PC-9 (cell line): ENCODE measurements around the gene DDX42. TPM values are rescaled to one million over a fixed set of nuclear protein-coding genes. Genes with fewer than 3 reads are reported as not detected.

Experiments
- BruUV-seq: library from RNA; stranded (reverse); fragments of 400-500 nt; replicated peaks from 2 replicates; lab custom pipeline; 2021; lab: Mats Ljungman, UMichigan
- CTCF ChIA-PET: fragments of 300-600 bp; sonication (Branson Sonifier 250); formaldehyde crosslinking; loops from one replicate; lab custom pipeline; 2022; ENCODE audit warnings: antibody characterized with exemption; lab: Charles Lee
- POLR2A ChIA-PET: fragments of 300-600 bp; sonication (Branson Sonifier 250); formaldehyde crosslinking; loops from one replicate; lab custom pipeline; 2022; ENCODE audit warnings: antibody characterized with exemption; ENCODE audit not compliant: unreplicated experiment; lab: Charles Lee
- DNase-seq, 2 experiments: peaks; one replicate each; pipeline versions ENCODE4 v3.0.0 to v3.0.0-alpha.2; 2015 to 2022; ENCODE audit warnings: mixed read lengths in 1 of 2
- H2AFZ ChIP-seq: fragments of 200-600 bp; sonication (generic); 2 replicates; pipeline ENCODE4 v1.8.1; 2017; ENCODE audit warnings: antibody characterized with exemption
- H3F3A ChIP-seq: fragments of 200-600 bp; sonication (generic); 2 replicates; pipeline ENCODE4 v1.8.1; 2017; ENCODE audit warnings: antibody characterized with exemption, mild to moderate bottlenecking, low read depth; ENCODE audit not compliant: insufficient read depth
- H3K27ac ChIP-seq: fragments of 200-600 bp; sonication (generic); 2 replicates; pipeline ENCODE4 v1.6.1; 2016; ENCODE audit warnings: mixed run types
- H3K27me3 ChIP-seq: fragments of 200-600 bp; sonication (generic); 2 replicates; pipeline ENCODE4 v1.6.1; 2016; ENCODE audit warnings: low read depth, mixed run types; ENCODE audit not compliant: insufficient read depth
- H3K36me3 ChIP-seq: fragments of 200-600 bp; sonication (generic); 2 replicates; pipeline ENCODE4 v1.6.1; 2016; ENCODE audit warnings: low read depth, mixed run types
- H3K4me1 ChIP-seq: fragments of 200-600 bp; sonication (generic); replicated peaks from 2 replicates; pipeline ENCODE4 v1.6.1; 2016; ENCODE audit warnings: mixed run types; ENCODE audit not compliant: insufficient read depth
- H3K4me2 ChIP-seq: fragments of 200-600 bp; sonication (generic); 2 replicates; pipeline ENCODE4 v1.6.1; 2017; ENCODE audit warnings: mixed run types
- H3K4me3 ChIP-seq: fragments of 200-600 bp; sonication (generic); 2 replicates; pipeline ENCODE4 v1.6.1; 2016; ENCODE audit warnings: mixed run types
- H3K79me2 ChIP-seq: fragments of 200-600 bp; sonication (generic); 2 replicates; pipeline ENCODE4 v1.6.1; 2017; ENCODE audit warnings: low read depth, mixed run types
- H3K9me2 ChIP-seq: fragments of 200-600 bp; sonication (generic); 2 replicates; pipeline ENCODE4 v1.8.1; 2017; ENCODE audit warnings: mild to moderate bottlenecking; ENCODE audit not compliant: insufficient read depth
- H3K9me3 ChIP-seq: fragments of 200-600 bp; sonication (generic); 2 replicates; pipeline ENCODE4 v1.8.1; 2016; ENCODE audit warnings: low read depth; ENCODE audit not compliant: insufficient read depth
- H4K20me1 ChIP-seq: fragments of 200-600 bp; sonication (generic); 2 replicates; pipeline ENCODE4 v1.8.1; 2017; ENCODE audit not compliant: insufficient read depth
- EZH2 ChIP-seq: fragments of 200-600 bp; sonication (generic); IDR thresholded peaks from 2 replicates; pipeline ENCODE4 v1.8.0; 2017; ENCODE audit warnings: antibody characterized with exemption, low read depth
- intact Hi-C: fragments of 100-400 bp; cut with micrococcal nuclease; formaldehyde crosslinking; loops from one replicate; pipeline ENCODE4 v1.10.0; 2022; ENCODE audit not compliant: unreplicated experiment
- total RNA-seq: library from RNA; stranded (reverse); gene quantifications from 2 replicates; pipeline ENCODE4 v1.2.3, GENCODE V29; 2021
- TF ChIP-seq, protein P1 (sequence below): fragments of 200-600 bp; sonication (generic); conservative IDR thresholded peaks from 2 replicates; pipeline ENCODE4 v1.6.1; 2017; ENCODE audit warnings: mixed run types, antibody characterized with exemption, mild to moderate bottlenecking, moderate library complexity

DDX42 gene
- total RNA-seq, 1 experiment from 2014 or later = 107 TPM

GRCh38 chr17:63833741-63834373, 59.9 kb downstream of the DDX42 start:
- Histone ChIP-seq H3K4me2 (no peak overlapping the region), H3K4me1 (peaks cover 15% of the 10 kb centered on the region), H2AFZ (no peak overlapping the region), H3K36me3 (peaks cover 26% of the 10 kb centered on the region), H3K27ac (no peak overlapping the region), H3K4me3 (no peak overlapping the region), H4K20me1 (peaks cover 12% of the 10 kb centered on the region), H3K79me2 (peaks cover 41% of the 10 kb centered on the region), H3F3A (peaks cover 33% of the 10 kb centered on the region), H3K27me3 (no peaks in the 10 kb centered on the region), H3K9me3 (no peaks in the 10 kb centered on the region), H3K9me2 (no peaks in the 10 kb centered on the region)
- CTCF ChIA-PET = no interaction called here
- no TSS peak for BruUV-seq
- intact Hi-C loops = no loop called here
- TF ChIP-seq, protein P1, sequence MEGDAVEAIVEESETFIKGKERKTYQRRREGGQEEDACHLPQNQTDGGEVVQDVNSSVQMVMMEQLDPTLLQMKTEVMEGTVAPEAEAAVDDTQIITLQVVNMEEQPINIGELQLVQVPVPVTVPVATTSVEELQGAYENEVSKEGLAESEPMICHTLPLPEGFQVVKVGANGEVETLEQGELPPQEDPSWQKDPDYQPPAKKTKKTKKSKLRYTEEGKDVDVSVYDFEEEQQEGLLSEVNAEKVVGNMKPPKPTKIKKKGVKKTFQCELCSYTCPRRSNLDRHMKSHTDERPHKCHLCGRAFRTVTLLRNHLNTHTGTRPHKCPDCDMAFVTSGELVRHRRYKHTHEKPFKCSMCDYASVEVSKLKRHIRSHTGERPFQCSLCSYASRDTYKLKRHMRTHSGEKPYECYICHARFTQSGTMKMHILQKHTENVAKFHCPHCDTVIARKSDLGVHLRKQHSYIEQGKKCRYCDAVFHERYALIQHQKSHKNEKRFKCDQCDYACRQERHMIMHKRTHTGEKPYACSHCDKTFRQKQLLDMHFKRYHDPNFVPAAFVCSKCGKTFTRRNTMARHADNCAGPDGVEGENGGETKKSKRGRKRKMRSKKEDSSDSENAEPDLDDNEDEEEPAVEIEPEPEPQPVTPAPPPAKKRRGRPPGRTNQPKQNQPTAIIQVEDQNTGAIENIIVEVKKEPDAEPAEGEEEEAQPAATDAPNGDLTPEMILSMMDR = no peak
- no peak for TF ChIP-seq EZH2
- POLR2A ChIA-PET = interaction anchor here (0.7 kb wide), 1 partner anchor 55 kb away, joined by 3 read pairs; no protein-coding TSS in a partner anchor
- DNase-seq = no peak

- intact Hi-C loops = no loop called here
- TF ChIP-seq, protein P1 = peak; percentile 58; the same call in 1 of the 2 replicates
- TF ChIP-seq EZH2 = no peak
- Histone ChIP-seq H3K79me2 (peaks cover 40% of the 10 kb centered on the region), H3K9me2 (no peaks in the 10 kb centered on the region), H2AFZ (no peak overlapping the region), H3K27me3 (no peaks in the 10 kb centered on the region), H3K4me1 (peaks cover 20% of the 10 kb centered on the region), H3K4me3 (no peak overlapping the region), H3K4me2 (no peak overlapping the region), H3F3A (peaks cover 40% of the 10 kb centered on the region), H3K9me3 (no peaks in the 10 kb centered on the region), H3K27ac (no peak overlapping the region), H4K20me1 (peaks cover 12% of the 10 kb centered on the region), H3K36me3 (peaks cover 19% of the 10 kb centered on the region; the same call in 1 of the 2 replicates)
- peak; percentile 40 to 63 for DNase-seq
- CTCF ChIA-PET = no interaction called here
- BruUV-seq = no TSS peak
- POLR2A ChIA-PET = interaction anchor here (0.7 kb wide), 1 partner anchor 56 kb away, joined by 3 read pairs; no protein-coding TSS in a partner anchor
These were observed 60.6 kb downstream of the DDX42 start for GRCh38 chr17:63834431-63835166.

GRCh38 chr17:63835167-63835720, 61.3 kb downstream of the DDX42 start:
- peaks cover 47% of the 10 kb centered on the region for H3F3A ChIP-seq
- H3K4me1 ChIP-seq = peaks cover 26% of the 10 kb centered on the region
- DNase-seq = no peak
- BruUV-seq = no TSS peak
- H3K4me3 ChIP-seq = no peak overlapping the region
- ChIA-PET POLR2A (no interaction called here), CTCF (no interaction called here)
- intact Hi-C loops = no loop called here
- H3K27ac ChIP-seq = no peak overlapping the region
- no peak for TF ChIP-seq EZH2
- TF ChIP-seq, protein P1 = peak; percentile 24; the same call in 1 of the 2 replicates
- peaks cover 12% of the 10 kb centered on the region for H4K20me1 ChIP-seq
- peaks cover 40% of the 10 kb centered on the region for H3K79me2 ChIP-seq
- H3K27me3 ChIP-seq = no peaks in the 10 kb centered on the region
- H3K9me2 ChIP-seq = no peaks in the 10 kb centered on the region
- H3K9me3 ChIP-seq = no peaks in the 10 kb centered on the region
- no peak overlapping the region for H2AFZ ChIP-seq
- 0 out of 2 replicates have a peak, but pooled peaks cover 13% of the 10 kb centered on the region for H3K36me3 ChIP-seq
- H3K4me2 ChIP-seq = no peak overlapping the region
